ENCODE measurements around the gene SLC8A2.

GRCh38 chr19:47461876-47462275, 9.8 kb downstream of the SLC8A2 start:
- TF ChIP-seq CTCF (IDR thresholded peaks at IDR 0.05; ENCODE audit: low read length) (no peak), EZH2 (IDR thresholded peaks at IDR 0.05; ENCODE audit: borderline replicate concordance, low read length) (no peak)
